ENCODE measurements around the gene DAB2. TPM values are rescaled to one million over a fixed set of nuclear protein-coding genes. Genes with fewer than 3 reads are reported as not detected.

DAB2 gene
- total RNA-seq, 2 donors from 2014 or later = 1.9 to 37.2 TPM

GRCh38 chr5:39423331-39423751 lies 1.4 kb downstream of the DAB2 start:
- peaks cover 57% of the 10 kb centered on the region for H3K27me3 Mint-ChIP-seq
- no peak overlapping the region for H3K4me3 Mint-ChIP-seq
- H3K9me3 ChIP-seq (ENCODE audit: control insufficient read depth, low read length, poor library complexity, severe bottlenecking) = no peaks in the 10 kb centered on the region
- peaks cover 10% of the 10 kb centered on the region for H3K4me1 Mint-ChIP-seq
- no peak for DNase-seq
- H3K27ac Mint-ChIP-seq = no peak overlapping the region
- no peak for ATAC-seq
- peaks cover 2% of the 10 kb centered on the region for H3K36me3 Mint-ChIP-seq (ENCODE audit: low read depth)

- peaks cover 10% of the 10 kb centered on the region for H3K4me1 Mint-ChIP-seq
- no peak for ATAC-seq
- no peak overlapping the region for H3K4me3 Mint-ChIP-seq
- H3K27ac Mint-ChIP-seq = no peak overlapping the region
- peaks cover 56% of the 10 kb centered on the region for H3K27me3 Mint-ChIP-seq
- no peak for DNase-seq
- H3K36me3 Mint-ChIP-seq (ENCODE audit: low read depth) = peaks cover 2% of the 10 kb centered on the region
- H3K9me3 ChIP-seq (ENCODE audit: control insufficient read depth, low read length, poor library complexity, severe bottlenecking) = no peaks in the 10 kb centered on the region
These were observed 2.0 kb downstream of the DAB2 start for GRCh38 chr5:39422728-39423285.

- peaks cover 2% of the 10 kb centered on the region for H3K36me3 Mint-ChIP-seq (ENCODE audit: low read depth)
- no peak overlapping the region for H3K4me3 Mint-ChIP-seq
- peaks cover 49% of the 10 kb centered on the region for H3K27me3 Mint-ChIP-seq
These were observed 2.7 kb downstream of the DAB2 start for GRCh38 chr5:39422036-39422606.

GRCh38 chr5:39420482-39421145 lies 4.2 kb downstream of the DAB2 start:
- peaks cover 2% of the 10 kb centered on the region for H3K36me3 Mint-ChIP-seq (ENCODE audit: low read depth)
- no peak overlapping the region for H3K27ac Mint-ChIP-seq
- no peaks in the 10 kb centered on the region for H3K9me3 ChIP-seq (ENCODE audit: control insufficient read depth, low read length, poor library complexity, severe bottlenecking)
- H3K4me3 Mint-ChIP-seq = no peak overlapping the region
- DNase-seq (no peak), ATAC-seq (no peak)
- peaks cover 43% of the 10 kb centered on the region for H3K27me3 Mint-ChIP-seq
- H3K4me1 Mint-ChIP-seq = peaks cover 10% of the 10 kb centered on the region

More at GRCh38 chr5:39422036-39422606, 2.7 kb downstream of the DAB2 start:
- Mint-ChIP-seq H3K4me1 (peaks cover 10% of the 10 kb centered on the region), H3K27ac (no peak overlapping the region)
- no peaks in the 10 kb centered on the region for H3K9me3 ChIP-seq (ENCODE audit: control insufficient read depth, low read length, poor library complexity, severe bottlenecking)
- ATAC-seq (no peak), DNase-seq (no peak)

- H3K36me3 Mint-ChIP-seq (ENCODE audit: low read depth) = peaks cover 2% of the 10 kb centered on the region
- no peak overlapping the region for H3K4me3 Mint-ChIP-seq
- ATAC-seq = no peak
- DNase-seq = no peak
- peaks cover 38% of the 10 kb centered on the region for H3K27me3 Mint-ChIP-seq
- H3K9me3 ChIP-seq (ENCODE audit: control insufficient read depth, low read length, poor library complexity, severe bottlenecking) = no peaks in the 10 kb centered on the region
- H3K27ac Mint-ChIP-seq = no peak overlapping the region
- peaks cover 8% of the 10 kb centered on the region for H3K4me1 Mint-ChIP-seq
These were observed 5.0 kb downstream of the DAB2 start for GRCh38 chr5:39419796-39420195.

GRCh38 chr5:39417979-39418378 lies 6.8 kb downstream of the DAB2 start:
- no peak for DNase-seq
- no peaks in the 10 kb centered on the region for H3K9me3 ChIP-seq (ENCODE audit: control insufficient read depth, low read length, poor library complexity, severe bottlenecking)
- Mint-ChIP-seq H3K36me3 (ENCODE audit: low read depth) (no peaks in the 10 kb centered on the region), H3K27me3 (peaks cover 26% of the 10 kb centered on the region), H3K27ac (no peak overlapping the region), H3K4me3 (no peak overlapping the region), H3K4me1 (peaks cover 5% of the 10 kb centered on the region)
- ATAC-seq = no peak

GRCh38 chr5:39415201-39415600 lies 9.6 kb downstream of the DAB2 start:
- Mint-ChIP-seq H3K27ac (no peak overlapping the region), H3K4me3 (no peak overlapping the region), H3K27me3 (peaks cover 47% of the 10 kb centered on the region), H3K36me3 (ENCODE audit: low read depth) (no peaks in the 10 kb centered on the region), H3K4me1 (no peaks in the 10 kb centered on the region)
- DNase-seq (no peak), ATAC-seq (no peak)
- no peaks in the 10 kb centered on the region for H3K9me3 ChIP-seq (ENCODE audit: control insufficient read depth, low read length, poor library complexity, severe bottlenecking)

- ATAC-seq = no peak
- Mint-ChIP-seq H3K27ac (no peak overlapping the region), H3K36me3 (ENCODE audit: low read depth) (no peaks in the 10 kb centered on the region), H3K27me3 (peaks cover 51% of the 10 kb centered on the region), H3K4me1 (no peaks in the 10 kb centered on the region), H3K4me3 (no peak overlapping the region)
- no peaks in the 10 kb centered on the region for H3K9me3 ChIP-seq (ENCODE audit: control insufficient read depth, low read length, poor library complexity, severe bottlenecking)
- DNase-seq = no peak
These were observed 10.4 kb downstream of the DAB2 start for GRCh38 chr5:39414426-39414825.

GRCh38 chr5:39413771-39414170 lies 11.0 kb downstream of the DAB2 start:
- no peak for DNase-seq
- Mint-ChIP-seq H3K27ac (no peak overlapping the region), H3K27me3 (peaks cover 51% of the 10 kb centered on the region), H3K4me3 (no peak overlapping the region), H3K4me1 (no peaks in the 10 kb centered on the region), H3K36me3 (ENCODE audit: low read depth) (no peaks in the 10 kb centered on the region)
- no peak for ATAC-seq
- no peaks in the 10 kb centered on the region for H3K9me3 ChIP-seq (ENCODE audit: control insufficient read depth, low read length, poor library complexity, severe bottlenecking)

GRCh38 chr5:39412721-39413394 lies 11.9 kb downstream of the DAB2 start:
- no peak for ATAC-seq
- Mint-ChIP-seq H3K27ac (no peak overlapping the region), H3K4me1 (no peaks in the 10 kb centered on the region), H3K27me3 (peaks cover 50% of the 10 kb centered on the region), H3K36me3 (ENCODE audit: low read depth) (no peaks in the 10 kb centered on the region), H3K4me3 (no peak overlapping the region)
- no peaks in the 10 kb centered on the region for H3K9me3 ChIP-seq (ENCODE audit: control insufficient read depth, low read length, poor library complexity, severe bottlenecking)
- DNase-seq = no peak

- H3K4me3 Mint-ChIP-seq = no peak overlapping the region
- no peaks in the 10 kb centered on the region for H3K4me1 Mint-ChIP-seq
- no peaks in the 10 kb centered on the region for H3K36me3 Mint-ChIP-seq (ENCODE audit: low read depth)
- DNase-seq (no peak), ATAC-seq (no peak)
- H3K27ac Mint-ChIP-seq = no peak overlapping the region
- peaks cover 59% of the 10 kb centered on the region for H3K27me3 Mint-ChIP-seq
- no peaks in the 10 kb centered on the region for H3K9me3 ChIP-seq (ENCODE audit: control insufficient read depth, low read length, poor library complexity, severe bottlenecking)
These were observed 12.8 kb downstream of the DAB2 start for GRCh38 chr5:39411985-39412384.

- H3K4me3 Mint-ChIP-seq = no peak overlapping the region
- no peak overlapping the region for H3K27ac Mint-ChIP-seq
- ATAC-seq (no peak), DNase-seq (no peak)
- H3K36me3 Mint-ChIP-seq (ENCODE audit: low read depth) = no peaks in the 10 kb centered on the region
- no peaks in the 10 kb centered on the region for H3K9me3 ChIP-seq (ENCODE audit: control insufficient read depth, low read length, poor library complexity, severe bottlenecking)
- H3K4me1 Mint-ChIP-seq = no peaks in the 10 kb centered on the region
- peaks cover 58% of the 10 kb centered on the region for H3K27me3 Mint-ChIP-seq
These were observed 13.7 kb downstream of the DAB2 start for GRCh38 chr5:39411061-39411460.

GRCh38 chr5:39409033-39409432 lies 15.7 kb downstream of the DAB2 start:
- Mint-ChIP-seq H3K4me3 (no peak overlapping the region), H3K27me3 (peaks cover 68% of the 10 kb centered on the region), H3K36me3 (ENCODE audit: low read depth) (no peaks in the 10 kb centered on the region), H3K27ac (no peak overlapping the region), H3K4me1 (no peaks in the 10 kb centered on the region)
- no peaks in the 10 kb centered on the region for H3K9me3 ChIP-seq (ENCODE audit: control insufficient read depth, low read length, poor library complexity, severe bottlenecking)
- ATAC-seq = no peak
- DNase-seq = no peak

Measured in T-helper 17 cell (primary cell).